KG1 (cell line): ENCODE data around the gene CYTH1.

Experiments used
- DNase-seq: peaks from one replicate; lab custom pipeline; 2025; lab: John Stamatoyannopoulos, UW

Gene CYTH1

DNA sequence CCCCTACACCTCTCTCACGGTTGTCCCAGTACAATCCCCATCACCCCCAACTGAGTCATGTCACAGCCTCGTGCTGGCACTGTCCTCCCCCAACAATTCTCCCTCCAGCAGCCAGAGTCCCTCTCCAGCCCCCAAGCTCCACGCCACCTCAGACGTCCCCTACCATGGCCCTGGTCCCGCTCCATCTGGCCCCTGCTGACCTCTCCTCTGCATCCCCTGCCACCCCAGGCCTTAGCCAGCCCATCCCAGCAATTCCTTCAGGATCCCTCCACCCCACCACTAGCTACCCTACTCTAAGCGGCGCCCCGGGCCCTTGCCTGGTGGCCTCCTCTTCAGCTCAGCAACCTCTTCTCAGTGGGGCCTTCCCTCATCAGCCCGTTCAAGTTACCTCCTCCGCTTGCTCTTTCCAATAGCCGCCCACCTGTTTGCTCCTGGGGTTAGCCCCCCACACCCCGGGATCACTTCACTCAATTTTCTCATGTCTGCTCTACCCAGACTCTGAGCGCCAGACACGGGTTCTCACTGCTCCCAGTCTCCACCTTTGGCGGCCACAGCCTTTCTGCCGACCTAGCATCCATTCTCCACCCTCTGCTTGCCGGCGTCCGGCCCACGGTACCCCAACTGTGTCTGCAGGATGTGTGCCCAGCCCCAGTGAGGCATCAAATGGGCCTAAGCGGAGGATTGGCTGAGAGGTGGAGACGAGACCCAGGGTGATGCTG, 112.7 kb downstream of the CYTH1 start:
- DNase-seq: no peak

DNA sequence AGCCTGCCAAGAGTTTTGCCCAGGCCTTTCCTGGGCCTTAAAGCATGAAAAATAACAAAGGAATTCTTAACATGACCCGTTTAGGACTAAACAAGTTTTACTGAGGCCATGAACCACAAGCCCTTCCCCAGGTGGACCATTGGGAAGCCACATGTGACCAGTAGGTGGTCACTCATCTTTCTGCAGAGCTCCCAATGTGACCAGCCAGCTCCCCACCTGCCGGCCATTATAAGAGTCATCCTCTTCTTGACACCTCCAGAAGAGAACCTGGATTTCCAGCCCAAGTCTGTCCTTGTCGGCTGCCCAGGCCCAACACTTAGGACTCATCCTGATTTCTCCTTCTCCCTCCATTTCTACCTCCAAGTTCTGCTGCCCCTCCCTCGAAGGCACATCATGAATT, 113.2 kb downstream of the CYTH1 start:
- no peak for DNase-seq

DNA sequence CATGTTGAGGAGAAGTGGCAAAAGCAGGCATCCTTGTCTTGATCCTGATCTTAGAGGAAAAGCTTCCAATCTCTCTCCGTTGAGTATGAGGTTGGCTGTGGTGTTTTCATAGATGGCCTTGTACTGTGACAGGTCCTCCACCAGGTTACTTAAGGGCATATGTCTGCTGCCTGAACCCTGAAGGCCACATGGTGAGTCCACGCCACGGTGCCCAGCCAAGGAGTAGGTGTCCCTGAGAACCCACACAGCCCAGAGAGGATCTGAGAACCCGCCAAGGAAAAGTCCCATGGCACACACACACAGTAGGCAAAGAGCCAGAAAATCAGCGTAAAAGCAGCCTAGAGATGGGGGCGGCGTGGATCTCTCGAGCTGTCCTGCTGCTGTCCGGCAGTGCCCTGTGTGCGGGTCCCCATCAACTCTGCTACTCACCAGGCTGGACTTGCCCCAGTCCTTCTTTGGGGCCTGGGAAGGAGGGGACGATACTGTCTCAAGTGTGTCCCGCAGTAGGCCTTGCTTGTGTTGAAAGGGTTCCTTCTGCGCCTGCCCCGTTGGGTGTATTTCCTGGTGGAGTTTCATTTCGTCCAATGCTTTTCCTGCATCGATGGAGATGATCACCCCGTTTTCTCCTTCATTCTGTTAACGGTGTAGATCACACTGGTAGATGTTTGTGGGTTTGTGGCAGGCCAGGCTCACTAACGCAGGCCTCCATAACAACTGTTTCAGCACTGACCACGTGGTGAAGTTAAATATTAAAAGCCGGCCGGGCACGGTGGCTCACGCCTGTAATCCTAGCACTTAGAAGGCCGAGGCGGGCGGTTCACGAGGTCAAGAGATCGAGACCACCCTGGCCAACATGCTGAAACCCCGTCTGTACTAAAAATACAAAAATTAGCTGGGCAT, 114.1 kb downstream of the CYTH1 start:
- no peak for DNase-seq

DNA sequence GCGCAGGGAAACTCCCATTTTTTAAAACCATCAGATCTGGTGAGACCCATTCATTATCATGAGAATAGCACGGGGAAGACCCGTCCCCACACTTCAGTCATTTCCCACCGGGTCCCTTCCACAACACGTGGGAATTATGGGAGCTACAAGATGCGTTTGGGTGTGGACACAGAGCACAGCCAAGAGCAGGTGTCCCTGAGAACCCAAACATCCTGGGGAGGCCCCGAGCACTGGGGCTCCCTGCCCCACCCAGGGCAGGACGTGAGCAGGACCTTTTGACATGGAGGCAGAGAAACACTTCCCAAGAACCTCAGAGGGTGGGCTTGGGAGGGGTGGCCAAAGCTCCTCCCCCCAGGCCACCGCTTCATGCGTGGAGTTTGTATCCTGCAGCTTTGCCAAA, 115.0 kb downstream of the CYTH1 start:
- DNase-seq: no peak

DNA sequence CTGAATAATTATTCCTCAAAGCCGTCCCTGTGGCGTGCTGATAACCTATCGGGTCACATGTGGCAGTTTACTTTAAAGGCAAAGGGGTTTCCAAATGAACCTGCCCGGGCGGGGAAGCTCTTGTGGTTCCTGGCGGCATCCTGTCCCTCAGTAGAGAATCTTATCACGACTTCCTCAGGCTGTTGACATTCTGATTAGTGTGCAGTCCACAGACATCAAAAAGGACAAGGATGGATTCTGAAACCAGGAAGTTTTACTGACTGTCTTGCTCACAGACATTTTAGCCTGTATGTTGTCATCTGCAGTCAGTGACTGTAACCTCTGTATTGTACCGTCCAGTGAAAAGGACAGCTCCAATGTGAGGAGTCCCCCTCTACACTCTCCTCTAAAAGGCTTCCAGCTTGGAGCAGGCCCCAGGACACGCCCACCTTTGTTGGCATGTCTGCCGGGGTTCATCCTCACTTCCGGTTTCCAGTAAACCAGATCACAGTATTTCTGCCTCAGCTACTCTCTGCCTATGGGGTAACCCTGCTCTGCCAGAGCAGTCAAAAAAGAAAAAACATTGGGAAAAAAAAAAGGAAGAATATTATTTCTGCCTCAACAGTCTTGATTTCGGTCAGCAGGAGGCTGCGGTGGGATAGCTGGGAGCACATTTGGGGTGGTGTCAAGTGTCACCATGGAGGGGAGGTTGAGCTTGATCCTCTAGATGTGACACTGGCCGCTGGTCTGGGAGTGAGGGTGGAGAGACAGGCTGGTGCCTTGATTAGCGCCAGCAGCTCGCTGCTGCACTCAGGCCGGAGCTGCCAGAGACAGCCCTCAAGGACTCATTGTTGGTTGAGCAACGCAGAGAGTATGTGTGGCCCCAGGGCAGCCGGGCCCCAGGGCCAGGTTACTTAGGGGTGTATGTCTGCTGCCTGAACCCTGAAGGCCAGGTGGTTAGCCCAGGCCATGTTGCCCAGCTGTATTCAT, 115.8 kb downstream of the CYTH1 start:
- peak; percentile 7 for DNase-seq

DNA sequence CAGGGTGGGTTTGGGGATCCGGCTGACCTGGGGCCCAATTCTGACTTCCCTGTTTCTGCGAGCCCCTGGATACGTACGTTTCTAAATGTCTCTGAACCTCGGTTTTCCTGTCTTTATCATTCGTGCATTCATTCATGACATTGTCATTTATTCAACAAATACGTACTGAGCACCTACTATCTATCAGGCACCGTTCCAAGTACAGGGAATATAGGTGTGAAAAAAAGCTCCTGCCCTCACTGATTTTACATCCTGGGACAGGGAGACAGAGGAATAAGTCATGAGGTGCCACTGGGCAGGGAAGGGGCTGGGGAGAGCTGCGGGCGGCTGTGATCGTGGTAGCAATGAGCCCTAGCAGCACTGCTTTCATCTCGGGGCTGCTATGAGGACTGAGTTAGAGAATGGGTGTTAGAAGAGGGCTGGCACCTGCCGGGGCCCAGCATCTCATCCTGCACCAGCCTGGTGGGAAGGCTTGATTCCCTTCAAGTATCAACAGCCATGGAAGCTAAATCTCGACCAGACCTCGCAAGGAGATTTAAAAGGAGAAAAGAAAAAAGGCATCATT, 116.6 kb downstream of the CYTH1 start:
- no peak for DNase-seq

DNA sequence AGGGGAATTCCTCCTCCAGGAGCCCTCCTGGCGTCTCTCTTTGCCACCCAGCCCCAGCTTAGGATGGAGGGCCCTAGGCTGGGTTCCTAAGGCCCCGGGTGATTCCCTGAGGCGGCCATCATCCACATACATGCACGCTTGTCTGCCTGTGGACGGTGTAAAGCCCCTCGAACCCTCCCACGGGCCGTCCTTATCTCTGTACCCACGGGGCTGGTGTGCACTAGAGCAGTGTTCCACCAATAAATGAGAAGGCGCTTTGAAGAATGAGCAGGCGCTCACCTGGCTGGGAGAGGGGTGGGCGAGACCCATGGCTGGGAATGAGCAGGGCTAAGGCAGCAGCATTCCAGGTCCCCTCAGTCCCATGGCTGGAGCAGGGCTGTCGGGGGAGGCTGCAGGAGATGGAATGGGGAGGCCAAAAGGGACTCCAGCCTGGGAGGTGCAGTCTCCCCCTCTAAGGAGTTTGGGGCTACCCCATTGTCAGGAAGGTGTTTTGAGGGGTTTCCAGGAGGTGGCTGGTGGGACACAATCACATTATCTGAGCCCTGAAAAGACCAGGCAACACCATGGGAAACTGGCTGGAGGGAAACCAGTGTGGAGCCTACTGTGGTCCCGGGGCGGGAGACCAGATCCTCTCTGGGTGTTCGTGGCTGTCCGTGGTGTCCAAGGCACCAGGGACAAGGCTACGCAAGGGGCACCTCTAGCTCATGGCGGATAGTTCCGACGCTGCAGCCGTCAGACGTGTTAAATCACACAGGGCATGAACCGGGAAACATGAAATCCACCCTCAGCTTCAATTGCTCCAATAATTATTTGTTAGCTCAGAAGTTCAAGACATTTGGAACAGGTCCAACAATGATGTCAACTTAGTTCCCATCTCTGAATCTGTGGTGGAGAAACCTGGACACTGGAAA, 117.3 kb downstream of the CYTH1 start:
- no peak for DNase-seq

DNA sequence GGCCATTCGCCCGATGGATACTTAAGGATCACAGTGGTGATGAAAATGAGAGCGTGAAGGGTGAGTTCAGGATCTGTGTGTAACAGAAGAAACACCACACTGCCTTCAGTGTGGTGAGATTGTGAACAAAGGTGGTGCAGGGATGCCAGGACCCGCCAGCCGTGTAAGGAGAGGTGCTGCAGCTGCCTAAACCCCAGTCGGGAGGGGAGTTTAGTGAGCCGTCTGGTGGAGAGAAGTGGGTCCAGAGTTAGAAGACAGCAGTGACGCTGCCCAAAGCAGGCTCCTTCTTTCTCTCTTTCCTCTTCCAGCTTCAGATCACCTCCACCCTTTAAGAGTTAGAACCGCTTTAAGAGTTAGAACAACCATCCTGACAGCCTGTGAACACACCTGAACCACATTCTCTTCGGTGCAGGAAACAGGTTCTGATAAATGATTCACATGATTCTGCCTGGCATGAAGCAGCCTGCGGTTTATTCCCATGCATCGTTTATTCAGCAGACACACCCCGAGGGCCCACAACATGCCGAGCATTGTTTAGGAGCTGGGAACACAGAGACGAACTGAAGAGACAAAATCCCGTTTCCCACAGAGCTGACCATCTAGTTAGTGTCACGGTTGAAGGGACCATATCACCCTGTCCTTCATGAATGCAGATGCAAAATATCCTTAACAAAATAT, 120.8 kb downstream of the CYTH1 start:
- DNase-seq: no peak

DNA sequence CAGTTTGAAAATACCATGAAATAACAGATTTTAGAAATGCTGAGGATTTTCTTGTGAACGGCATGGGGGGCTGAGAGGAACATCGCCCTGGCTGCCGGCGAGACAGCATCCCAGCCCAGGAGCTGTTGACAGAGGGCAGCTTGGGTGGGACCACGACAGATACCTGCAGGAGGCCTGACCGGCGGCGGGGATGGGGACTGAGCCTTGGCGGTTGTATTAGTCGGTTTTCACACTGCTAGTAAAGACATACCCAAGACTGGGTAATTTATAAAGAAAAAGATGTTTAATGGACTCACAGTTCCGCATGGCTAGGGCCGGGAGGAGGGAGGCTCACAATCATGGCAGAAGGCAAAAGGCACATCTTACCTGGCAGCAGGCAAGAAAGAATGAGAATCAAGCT, 122.5 kb downstream of the CYTH1 start:
- no peak for DNase-seq

DNA sequence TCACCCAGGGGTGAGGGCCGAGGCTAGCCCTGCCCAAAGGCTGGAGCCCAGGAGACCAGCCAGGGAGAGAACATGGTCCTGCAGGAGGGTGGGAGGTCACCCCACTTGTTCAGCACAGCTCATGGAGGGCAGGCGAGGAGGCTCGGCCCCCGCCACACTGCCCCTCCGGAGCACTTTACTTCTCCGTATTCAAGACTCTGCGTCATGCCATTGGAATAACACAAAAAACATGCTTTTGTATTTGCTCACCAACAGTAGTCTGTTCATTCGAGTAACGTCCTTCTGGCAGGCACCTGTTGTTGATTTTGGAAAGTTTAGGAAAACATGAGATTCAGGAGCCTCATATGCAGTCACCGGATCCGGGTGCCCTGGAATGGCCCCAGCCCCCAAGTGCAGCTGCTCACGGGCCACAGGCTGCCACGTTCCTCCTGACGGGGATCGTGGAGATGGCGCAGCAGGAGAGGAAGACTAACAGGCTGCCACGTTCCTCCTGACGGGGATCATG, 123.7 kb downstream of the CYTH1 start:
- no peak for DNase-seq

DNA sequence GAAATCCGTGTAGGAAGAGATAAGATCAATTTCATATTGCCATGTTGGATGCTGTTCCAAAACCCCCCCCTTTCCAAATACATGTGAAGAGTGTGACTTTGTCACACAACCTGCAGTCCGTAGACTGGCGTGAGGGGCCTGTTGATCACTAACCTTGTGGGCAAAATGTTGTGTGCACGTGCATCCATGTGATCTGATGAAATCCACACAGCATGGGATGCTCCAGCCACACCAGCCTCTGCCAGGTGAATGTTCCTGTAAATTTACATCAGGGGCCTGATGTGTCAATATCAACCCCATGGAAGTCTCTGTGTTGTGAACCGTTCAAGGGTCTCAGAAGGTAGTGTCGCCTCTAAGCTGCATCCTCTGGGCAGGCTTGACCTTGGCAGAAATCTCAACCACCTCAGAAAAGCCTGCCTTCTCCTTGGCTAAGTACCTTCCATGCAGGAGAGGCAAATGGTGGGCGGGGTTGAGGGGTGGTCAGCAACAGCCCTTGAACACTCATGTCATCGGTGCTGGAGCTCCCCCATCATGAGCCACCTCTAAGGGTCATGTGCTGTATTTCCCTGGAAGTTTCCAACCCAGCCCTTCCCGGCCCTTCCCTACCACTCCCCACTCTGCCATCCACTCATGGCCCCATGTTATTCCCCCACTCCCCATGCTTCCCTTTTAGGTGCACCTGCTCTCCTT, 126.7 kb downstream of the CYTH1 start:
- DNase-seq: no peak

DNA sequence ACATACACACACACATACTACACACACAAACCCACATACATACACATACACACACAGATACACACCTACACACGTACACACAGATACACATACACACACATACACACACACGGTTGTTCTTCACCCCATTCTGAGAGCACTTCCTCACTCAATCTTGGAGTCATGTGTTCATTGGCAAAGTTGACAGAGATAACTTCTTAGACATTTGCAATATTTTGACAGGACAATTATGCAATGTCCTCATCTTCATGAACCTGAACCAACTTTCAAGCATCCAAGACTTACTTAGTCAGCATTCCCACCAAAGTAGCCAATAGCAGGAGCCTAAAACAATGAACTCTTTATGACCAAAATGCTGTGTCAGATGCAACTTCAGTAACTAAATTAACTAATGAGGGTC, 127.7 kb downstream of the CYTH1 start:
- DNase-seq: no peak

DNA sequence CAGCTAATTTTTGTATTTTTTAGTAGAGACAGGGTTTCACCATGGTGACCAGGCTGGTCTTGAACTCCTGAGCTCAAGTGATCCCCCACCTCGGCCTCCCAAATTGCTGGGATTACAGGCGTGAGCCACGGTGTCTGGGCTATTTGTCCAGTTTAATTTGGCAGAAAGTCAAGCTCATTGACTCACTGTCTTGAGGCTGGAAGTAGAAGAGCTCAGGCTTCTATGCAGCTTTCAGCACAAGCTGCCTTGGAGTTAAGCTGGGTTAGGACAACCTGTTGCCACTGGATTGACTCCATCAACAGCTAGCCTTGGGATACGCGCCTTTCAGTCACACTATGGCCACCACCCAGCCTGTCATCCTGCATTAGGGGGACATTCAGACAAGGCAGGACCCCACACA, 128.7 kb downstream of the CYTH1 start:
- DNase-seq: no peak

DNA sequence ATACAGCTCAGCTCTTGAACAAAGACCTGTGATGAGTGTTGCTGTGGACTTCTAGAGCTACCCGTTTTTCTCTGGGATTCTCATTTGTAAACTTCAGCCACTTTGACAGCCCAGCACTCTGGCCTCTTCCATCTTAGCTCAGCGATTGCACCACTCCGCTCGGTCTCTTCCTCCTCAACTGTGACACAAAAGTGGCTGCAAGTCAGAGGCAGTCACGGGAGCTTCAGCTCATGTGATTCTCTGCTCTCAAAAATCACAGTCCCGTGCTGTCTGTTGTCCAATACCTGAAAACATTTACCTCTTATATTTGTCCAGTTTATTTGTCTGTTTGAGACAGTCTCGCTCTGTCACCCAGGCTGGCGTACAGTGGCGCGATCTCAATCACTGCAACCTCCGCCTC, 129.2 kb downstream of the CYTH1 start:
- DNase-seq: no peak

DNA sequence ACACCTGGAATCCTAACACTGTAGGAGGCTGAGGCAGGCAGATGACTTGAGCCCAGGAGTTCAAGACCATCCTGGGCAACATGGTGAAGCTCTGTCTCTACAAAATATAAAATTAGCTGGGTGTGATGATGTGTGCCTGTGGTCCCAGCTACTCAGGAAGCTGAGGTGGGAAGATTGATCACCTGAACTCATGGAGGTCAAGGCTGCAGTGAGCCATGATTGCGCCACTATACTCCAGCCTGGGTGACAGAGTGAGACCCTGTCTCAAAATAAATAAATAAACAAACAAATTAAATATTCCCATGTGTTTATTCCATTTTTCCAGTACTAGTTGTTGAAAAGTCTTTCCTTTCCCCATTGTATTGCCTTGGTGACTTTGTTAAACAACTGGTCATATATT, 130.0 kb downstream of the CYTH1 start:
- no peak for DNase-seq

DNA sequence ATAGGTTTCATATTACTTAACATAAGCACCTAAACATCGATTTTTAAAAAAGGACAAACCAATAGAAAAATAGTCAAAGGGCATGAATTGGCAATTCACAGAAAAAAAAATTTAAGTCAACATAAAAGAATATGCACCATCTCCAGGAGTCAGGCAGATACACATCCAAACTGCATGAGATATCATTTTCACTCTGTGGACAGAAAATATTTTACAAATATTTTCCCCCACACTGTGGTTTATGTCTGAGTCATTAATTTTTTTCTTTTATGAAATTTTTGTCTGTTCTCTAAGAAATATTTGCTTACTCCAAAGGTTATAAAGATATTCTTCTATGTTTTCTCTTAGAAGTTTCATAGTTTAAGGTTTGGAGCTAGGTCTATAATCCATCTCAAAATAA, 130.5 kb downstream of the CYTH1 start:
- DNase-seq: no peak

DNA sequence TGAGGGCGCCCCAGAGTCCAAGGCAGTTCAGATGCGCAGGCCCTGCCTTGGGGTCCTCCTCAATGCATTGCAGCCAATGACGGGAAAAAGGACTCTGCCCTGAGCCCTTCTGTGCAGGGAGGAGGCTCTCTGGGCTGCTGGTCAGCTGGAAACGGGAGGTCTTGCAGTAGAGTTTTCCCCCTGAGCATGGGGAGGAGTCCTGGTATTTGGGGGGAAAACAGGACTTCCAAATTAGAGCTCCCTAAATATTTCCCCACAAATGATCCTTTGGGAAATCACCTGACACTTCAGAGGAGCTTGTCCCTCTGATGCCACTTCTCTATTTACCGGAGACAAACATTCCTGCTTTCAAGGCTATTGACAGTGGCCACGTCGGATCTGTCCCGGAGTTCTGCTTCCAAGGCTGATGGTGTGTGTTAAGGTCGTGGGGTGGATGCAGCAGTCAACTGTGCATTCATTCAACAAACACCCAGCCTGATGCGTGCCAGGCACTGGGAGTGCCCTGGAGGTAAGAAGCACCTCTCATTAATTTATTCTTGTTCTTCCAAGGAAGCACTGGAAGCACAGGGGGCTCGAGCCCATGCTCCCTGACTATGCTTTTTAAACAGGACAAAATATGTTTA, 131.9 kb downstream of the CYTH1 start:
- DNase-seq: no peak

DNA sequence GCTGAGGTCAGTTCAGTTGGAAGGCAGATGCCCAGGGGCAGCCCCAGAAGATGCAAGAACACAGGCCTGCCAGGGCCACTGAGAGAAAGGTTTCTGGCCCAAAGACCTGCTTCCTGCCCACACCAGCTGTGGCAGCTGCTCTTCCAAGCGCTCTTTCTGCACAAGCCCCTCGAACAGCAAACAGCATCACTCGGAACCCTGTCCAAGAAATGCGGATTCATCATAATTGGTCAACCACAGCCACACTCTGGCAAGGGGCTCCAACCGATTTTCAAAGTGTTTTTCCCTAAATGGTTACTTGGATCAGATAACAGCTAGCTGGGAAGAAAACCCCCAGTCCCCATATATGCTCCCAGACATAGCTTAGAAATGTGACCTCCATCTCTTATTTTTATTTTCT, 133.8 kb downstream of the CYTH1 start:
- DNase-seq: no peak

DNA sequence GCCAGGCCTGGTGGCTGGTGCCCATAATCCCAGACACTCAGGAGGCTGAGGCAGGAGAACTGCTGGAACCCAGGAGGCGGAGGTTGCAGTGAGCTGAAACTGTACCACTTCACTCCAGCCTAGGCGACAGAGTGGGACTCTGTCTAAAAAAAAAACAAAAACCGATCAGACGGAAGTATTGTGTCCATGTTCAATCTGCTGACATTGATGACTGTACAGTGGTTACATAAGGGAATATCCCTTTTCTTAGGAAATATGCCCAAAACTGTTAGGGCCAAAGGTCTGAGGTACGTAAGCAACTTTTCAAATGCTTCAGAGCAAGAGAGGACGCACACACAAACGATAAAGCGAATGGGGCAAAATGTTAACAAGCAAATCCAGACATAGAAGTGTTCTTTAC, 135.0 kb downstream of the CYTH1 start:
- no peak for DNase-seq
